Upper lobe of left lung (tissue), 4 donors: ENCODE data around the gene IRF3.

Experiments used
- EP300 ChIP-seq, 4 donors: sonication (generic); formaldehyde crosslinking; IDR thresholded peaks; one replicate each; pipeline ENCODE4 v1.5.1; 2017; ENCODE audit warnings: antibody characterized with exemption in 4 of 4, control low read depth in 2 of 4
- TF ChIP-seq, protein P1 (sequence below), 6 experiments: fragments of 450-650 bp in 4 of 6; fragments of 200-600 bp in 2 of 6; sonication (generic) in 2 of 6; IDR thresholded peaks; one replicate each; pipeline ENCODE4 v1.5.1; 2016 to 2019; ENCODE audit warnings: antibody characterized with exemption in 6 of 6

DNA sequence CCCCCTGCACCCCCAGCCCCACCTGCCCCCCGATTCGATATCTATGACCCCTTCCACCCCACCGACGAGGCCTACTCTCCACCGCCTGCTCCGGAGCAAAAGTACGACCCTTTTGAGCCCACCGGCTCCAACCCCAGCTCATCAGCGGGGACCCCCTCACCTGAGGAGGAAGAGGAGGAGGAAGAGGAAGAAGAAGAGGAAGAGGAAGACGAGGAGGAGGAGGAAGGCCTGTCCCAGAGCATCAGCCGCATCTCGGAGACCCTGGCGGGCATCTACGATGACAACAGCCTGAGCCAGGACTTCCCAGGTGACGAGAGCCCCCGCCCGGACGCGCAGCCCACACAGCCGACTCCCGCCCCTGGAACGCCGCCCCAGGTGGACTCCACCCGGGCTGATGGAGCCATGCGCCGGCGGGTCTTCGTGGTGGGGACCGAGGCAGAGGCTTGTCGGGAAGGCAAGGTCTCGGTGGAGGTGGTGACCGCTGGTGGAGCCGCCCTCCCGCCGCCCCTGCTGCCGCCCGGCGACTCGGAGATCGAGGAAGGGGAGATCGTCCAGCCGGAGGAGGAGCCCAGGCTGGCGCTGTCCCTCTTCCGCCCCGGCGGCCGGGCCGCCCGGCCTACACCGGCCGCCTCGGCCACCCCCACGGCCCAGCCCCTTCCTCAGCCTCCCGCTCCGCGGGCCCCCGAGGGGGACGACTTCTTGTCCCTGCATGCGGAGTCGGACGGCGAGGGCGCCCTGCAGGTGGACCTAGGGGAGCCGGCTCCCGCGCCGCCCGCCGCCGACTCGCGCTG is 14.4 kb downstream of the IRF3 start:
- TF ChIP-seq, protein P1, sequence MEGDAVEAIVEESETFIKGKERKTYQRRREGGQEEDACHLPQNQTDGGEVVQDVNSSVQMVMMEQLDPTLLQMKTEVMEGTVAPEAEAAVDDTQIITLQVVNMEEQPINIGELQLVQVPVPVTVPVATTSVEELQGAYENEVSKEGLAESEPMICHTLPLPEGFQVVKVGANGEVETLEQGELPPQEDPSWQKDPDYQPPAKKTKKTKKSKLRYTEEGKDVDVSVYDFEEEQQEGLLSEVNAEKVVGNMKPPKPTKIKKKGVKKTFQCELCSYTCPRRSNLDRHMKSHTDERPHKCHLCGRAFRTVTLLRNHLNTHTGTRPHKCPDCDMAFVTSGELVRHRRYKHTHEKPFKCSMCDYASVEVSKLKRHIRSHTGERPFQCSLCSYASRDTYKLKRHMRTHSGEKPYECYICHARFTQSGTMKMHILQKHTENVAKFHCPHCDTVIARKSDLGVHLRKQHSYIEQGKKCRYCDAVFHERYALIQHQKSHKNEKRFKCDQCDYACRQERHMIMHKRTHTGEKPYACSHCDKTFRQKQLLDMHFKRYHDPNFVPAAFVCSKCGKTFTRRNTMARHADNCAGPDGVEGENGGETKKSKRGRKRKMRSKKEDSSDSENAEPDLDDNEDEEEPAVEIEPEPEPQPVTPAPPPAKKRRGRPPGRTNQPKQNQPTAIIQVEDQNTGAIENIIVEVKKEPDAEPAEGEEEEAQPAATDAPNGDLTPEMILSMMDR (IDR thresholded peaks at IDR 0.05): no peak
- no peak for TF ChIP-seq EP300 (IDR thresholded peaks at IDR 0.05)
